AML-193 (cell line): Measurements from ENCODE around the gene COBL.

ENCODE experiments used
- DNase-seq, 2 experiments: peaks; one replicate each; lab custom pipeline; 2025; lab: John Stamatoyannopoulos, UW

COBL gene

GRCh38 chr7:51275532-51275931 is 41.1 kb downstream of the COBL start:
- no peak for DNase-seq

GRCh38 chr7:51274955-51275354 is 41.7 kb downstream of the COBL start:
- DNase-seq = no peak

GRCh38 chr7:51274001-51274400 is 42.6 kb downstream of the COBL start:
- DNase-seq = no peak

- DNase-seq = no peak
Measured at GRCh38 chr7:51273360-51273759, 43.2 kb downstream of the COBL start.

- no peak for DNase-seq
Measured at GRCh38 chr7:51270965-51271364, 45.6 kb downstream of the COBL start.

GRCh38 chr7:51269911-51270310 is 46.7 kb downstream of the COBL start:
- DNase-seq = no peak

GRCh38 chr7:51269321-51269720 is 47.3 kb downstream of the COBL start:
- DNase-seq = no peak

- no peak for DNase-seq
Measured at GRCh38 chr7:51268859-51269258, 47.8 kb downstream of the COBL start.

GRCh38 chr7:51267169-51267568 is 49.4 kb downstream of the COBL start:
- DNase-seq = no peak

- DNase-seq = no peak
Measured at GRCh38 chr7:51265066-51265907, 51.3 kb downstream of the COBL start.

- DNase-seq = no peak
Measured at GRCh38 chr7:51263631-51264484, 52.8 kb downstream of the COBL start.

- DNase-seq = no peak
Measured at GRCh38 chr7:51262796-51263531, 53.6 kb downstream of the COBL start.

- DNase-seq = no peak
Measured at GRCh38 chr7:51261950-51262795, 54.4 kb downstream of the COBL start.

GRCh38 chr7:51261117-51261835 is 55.3 kb downstream of the COBL start:
- DNase-seq = no peak

- no peak for DNase-seq
Measured at GRCh38 chr7:51260516-51260915, 56.1 kb downstream of the COBL start.

GRCh38 chr7:51259766-51260165 is 56.8 kb downstream of the COBL start:
- DNase-seq = no peak

GRCh38 chr7:51256916-51257315 is 59.7 kb downstream of the COBL start:
- no peak for DNase-seq

- DNase-seq = no peak
Measured at GRCh38 chr7:51256209-51256781, 60.3 kb downstream of the COBL start.

- no peak for DNase-seq
Measured at GRCh38 chr7:51255536-51256208, 60.9 kb downstream of the COBL start.

GRCh38 chr7:51255036-51255435 is 61.6 kb downstream of the COBL start:
- no peak for DNase-seq
